Eye (tissue), 1 donor: ENCODE measurements around the gene STIM1.
"Not testable (repeated sequence)": the region's sequence is repeated elsewhere in the genome, so short reads cannot be mapped to it uniquely, and the experiment has no call there.

Source experiments
- DNase-seq: peaks from one replicate; pipeline ENCODE4 v3.0.0-alpha.2; 2015

STIM1 gene

DNA sequence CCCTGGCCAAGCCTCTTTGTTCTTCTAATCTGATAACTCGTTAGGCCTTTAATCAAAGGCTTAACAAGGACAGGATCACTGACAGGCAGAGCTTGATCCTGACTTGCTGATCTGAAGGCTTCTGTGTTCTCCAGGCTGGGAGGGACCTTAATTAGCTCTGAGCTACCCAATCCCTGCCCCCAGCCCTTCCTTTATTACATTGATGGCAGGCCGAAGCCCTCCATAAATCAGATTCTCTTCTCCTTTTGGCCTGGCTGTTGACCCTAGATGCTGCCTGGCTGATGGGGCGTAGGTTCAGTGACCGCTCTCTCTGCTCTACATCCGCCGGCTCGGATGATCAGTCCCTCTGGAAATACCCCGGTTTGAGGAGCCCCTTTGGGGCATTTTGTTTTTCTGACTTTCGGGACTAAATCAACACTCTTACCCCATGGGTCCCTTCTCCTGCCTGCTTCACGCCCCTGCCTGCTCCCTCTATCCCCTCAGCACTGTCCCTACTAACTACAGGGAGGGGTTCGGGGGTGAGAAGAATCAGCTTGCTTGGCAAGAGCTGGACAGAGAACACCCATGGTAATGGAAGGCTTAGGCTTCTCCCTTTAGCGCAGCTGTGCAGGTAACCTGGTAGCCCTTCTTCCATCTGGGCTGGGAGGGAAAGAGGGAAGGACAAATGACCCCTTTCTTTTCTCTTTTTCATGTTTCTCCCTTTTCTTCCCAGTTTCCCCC, 229.1 kb downstream of the STIM1 start:
- DNase-seq = no peak

GRCh38 chr11:4085575-4085974, 230.1 kb downstream of the STIM1 start:
- DNase-seq = no peak

DNA sequence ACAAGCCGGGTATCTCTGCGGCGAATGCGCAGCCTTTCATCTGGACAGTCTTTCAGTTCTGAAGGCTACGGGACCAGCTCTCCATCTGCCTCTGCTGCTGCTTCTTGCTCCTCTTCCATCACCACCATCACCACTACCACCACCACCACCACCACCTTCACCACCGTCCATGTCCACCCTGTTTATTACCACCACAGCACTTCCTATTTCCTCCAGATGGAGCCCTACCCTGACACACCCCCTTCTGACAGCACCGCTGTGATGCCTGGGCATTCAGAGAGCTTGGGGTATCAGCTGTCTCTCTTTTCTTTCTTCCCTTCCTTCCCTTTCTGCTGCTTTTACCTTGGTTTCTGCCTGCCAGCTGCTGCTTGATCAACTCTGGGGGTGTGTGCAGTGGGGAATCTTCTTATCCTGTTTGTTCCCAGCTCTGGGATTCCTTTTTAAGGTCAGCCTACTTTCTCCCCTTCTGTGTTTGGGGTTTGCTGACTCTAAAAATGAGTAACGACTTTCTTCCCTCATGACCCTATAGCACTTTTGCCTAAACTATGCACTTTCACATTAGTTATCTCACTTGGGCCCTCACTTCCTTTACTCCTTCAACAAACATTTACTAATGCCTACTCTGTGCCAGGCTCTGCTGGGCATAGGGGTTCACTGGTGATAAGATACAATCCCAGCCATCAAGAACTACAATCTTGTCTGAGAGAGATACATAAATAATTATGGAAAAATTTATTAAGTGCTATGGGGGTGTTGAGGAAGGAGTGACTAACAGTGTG, 231.3 kb downstream of the STIM1 start:
- DNase-seq = no peak

GRCh38 chr11:4087551-4087950, 232.1 kb downstream of the STIM1 start:
- DNase-seq = no peak

- DNase-seq = no peak
Observed at GRCh38 chr11:4090258-4090657, 234.8 kb downstream of the STIM1 start.

- DNase-seq = no peak
Observed at GRCh38 chr11:4092026-4092425, 236.6 kb downstream of the STIM1 start.

- no peak for DNase-seq
Observed at GRCh38 chr11:4093519-4094347, 238.3 kb downstream of the STIM1 start.

- peak; percentile 99 for DNase-seq
Observed at GRCh38 chr11:4094348-4095291, 239.2 kb downstream of the STIM1 start, which contains the start of gene RRM1. Gene RRM1 (plus strand): TSS chr11:4094799. CDS start chr11:4095013, 214 bp downstream.

DNA sequence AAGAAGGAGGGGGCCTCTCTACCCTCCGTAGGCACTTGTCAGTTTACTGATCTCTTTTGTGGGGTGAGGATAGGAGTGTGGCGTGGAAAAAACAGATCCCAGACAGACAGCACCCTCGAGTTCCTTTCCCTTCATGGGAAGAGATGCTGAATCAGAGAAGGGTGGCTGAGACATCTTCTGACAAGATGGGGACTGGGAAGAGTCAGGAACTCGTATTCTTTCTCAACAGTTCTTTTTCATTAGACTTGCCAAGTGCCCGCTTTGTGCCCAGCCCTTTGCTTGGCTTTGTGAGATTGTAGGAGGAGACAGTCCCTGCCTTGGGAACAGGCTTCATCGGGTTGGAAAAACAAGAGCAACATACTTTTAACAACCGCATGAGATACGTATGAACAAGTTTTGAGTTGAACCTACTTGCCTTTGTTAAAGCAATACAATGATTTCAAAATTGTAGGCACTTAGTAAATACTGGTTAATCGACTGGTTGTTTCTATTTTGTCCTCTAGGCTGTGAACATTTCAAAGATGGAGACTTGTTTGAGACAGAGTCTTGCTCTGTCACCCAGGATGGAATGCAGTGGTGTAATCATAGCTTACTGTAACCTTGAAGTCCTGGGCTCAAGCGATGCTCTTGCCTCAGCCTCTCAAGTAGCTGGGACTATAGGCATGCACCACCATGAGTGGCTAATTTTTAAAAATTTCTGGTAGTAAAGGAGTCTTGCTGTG, 240.2 kb downstream of the STIM1 start:
- DNase-seq = peak; percentile 63

- no peak for DNase-seq
Observed at GRCh38 chr11:4098026-4098621, 242.7 kb downstream of the STIM1 start.

GRCh38 chr11:4102711-4103110, 247.2 kb downstream of the STIM1 start:
- no peak for DNase-seq

GRCh38 chr11:4103269-4103668, 247.8 kb downstream of the STIM1 start:
- no peak for DNase-seq

DNA sequence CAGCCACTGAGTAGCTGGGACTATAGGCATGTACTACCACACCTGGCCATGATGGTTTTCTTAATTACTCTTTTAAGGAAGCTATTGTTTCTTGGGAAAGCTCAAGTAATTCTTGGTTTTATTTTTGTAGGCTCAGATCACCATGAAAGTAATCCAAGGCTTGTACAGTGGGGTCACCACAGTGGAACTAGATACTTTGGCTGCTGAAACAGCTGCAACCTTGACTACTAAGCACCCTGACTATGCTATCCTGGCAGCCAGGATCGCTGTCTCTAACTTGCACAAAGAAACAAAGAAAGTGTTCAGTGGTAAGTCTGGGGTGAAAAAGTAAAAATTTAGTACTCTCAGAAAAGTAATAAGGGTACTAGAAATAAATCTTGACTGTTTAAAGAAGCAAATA, 250.5 kb downstream of the STIM1 start:
- no peak for DNase-seq

- no peak for DNase-seq
Observed at GRCh38 chr11:4111834-4112233, 256.4 kb downstream of the STIM1 start.

- no peak for DNase-seq
Observed at GRCh38 chr11:4115128-4115527, 259.7 kb downstream of the STIM1 start.

- DNase-seq = no peak
Observed at GRCh38 chr11:4118107-4118506, 262.6 kb downstream of the STIM1 start.

- DNase-seq = no peak
Observed at GRCh38 chr11:4123218-4123617, 267.8 kb downstream of the STIM1 start.

DNA sequence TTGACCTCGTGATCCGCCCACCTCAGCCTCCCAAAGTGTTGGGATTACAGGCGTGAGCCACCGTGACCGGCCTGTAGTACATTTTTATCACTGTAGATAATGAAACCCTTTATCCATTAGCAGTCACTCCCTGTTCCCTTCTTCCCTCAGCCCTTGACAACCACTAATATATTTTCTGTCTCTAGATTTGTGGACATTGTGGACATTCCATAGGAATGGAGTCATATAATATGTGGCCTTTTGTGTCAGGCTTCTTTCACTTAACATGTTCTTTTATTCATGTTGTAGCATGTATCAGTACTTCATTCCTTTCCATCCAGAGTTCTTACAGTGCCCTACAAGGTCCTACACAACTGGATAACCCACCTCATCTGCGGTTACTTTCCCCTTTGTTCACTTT, 269.7 kb downstream of the STIM1 start:
- no peak for DNase-seq

- DNase-seq = no peak
Observed at GRCh38 chr11:4127357-4127756, 271.9 kb downstream of the STIM1 start.

DNA sequence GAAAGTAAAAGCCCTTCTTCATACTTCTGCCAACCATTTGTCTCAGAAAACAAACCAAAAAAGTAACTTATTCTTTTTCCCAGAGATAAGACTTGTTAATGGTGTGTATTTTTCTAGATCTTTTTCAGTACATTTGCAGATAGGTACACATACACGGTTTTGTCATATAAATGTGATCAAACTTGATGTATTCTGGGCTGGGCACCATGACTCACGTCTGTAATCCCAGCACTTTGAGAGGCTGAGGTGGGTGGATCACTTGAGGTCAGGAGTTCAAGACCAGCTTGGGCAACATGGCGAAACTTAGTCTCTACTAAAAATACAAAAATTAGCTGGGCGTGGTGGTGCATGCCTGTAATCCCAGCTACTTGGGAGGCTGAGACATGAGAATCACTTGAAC, 274.8 kb downstream of the STIM1 start:
- DNase-seq = not testable (repeated sequence)

- no peak for DNase-seq
Observed at GRCh38 chr11:4134806-4135205, 279.3 kb downstream of the STIM1 start.
